Suppressor macrophage treated with lipopolysaccharide for 1 hour (primary cell): ENCODE data around the gene ACTN3.
A peak's percentile ranks its signal among the peaks of the same experiment; 100 is the strongest.

Experiments used
- DNase-seq, 3 donors: peaks; one replicate each; pipeline ENCODE4 v3.0.0-alpha.2; 2020 to 2022

Gene ACTN3

DNA sequence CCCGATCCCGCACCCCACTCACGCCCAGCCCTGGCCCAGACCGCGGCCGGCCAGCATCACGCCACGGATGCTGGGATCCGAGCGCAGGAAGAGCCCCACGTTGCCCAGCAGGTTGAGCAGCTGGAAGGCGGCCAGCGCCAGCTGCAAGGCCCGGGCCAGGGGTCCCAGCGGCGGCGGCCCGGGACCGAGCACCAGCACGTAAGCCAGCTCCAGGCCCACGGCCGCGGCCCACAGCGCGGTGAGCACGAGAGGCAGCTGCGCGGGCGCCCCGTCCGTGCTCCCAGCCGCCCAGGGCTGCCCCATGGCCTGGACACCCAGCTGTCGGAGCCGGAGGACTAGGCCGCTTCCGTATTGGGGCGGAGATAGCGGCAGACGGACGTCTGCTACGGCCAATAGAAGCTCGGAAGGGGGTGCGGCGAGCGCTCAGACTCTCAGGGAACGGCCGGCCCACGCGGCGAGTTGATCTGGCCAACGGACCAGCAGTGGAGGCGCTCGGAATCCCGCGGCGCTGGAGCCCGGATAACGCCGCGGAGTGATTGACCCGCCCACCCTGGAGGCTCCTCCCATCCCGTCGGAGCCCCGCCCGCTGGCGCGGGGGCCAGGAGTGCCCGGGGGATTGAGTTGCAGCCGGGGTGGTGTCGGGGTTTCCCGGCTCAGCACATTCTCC lies 869 bp upstream of the ACTN3 start, which contains the start of gene ZDHHC24:
Gene ZDHHC24, minus strand, starts transcription at position 348 of the 667 bp plus-strand sequence. Its CDS starts 45 bp downstream, at position 303.
- DNase-seq: peak; percentile 99

GRCh38 chr11:66546966-66547661 lies 411 bp downstream of the ACTN3 start:
- DNase-seq: no peak

DNA sequence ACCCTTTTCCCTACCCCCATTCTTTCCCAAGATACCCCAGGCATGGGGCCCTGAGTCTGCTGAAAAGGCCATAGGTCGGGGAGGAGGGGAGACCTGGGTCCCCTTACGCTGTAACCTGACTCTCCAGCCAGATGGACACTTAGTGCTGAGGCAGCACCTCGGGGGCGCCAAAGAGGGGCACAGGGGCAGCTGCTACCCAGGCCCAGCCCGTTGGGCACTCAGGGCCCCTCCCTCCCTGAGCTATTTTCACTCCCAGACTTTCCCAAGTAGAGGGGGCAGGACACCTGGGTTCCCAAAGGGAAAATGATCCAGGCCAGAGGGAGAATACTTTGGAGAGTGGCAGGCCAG lies 933 bp downstream of the ACTN3 start:
- no peak for DNase-seq

DNA sequence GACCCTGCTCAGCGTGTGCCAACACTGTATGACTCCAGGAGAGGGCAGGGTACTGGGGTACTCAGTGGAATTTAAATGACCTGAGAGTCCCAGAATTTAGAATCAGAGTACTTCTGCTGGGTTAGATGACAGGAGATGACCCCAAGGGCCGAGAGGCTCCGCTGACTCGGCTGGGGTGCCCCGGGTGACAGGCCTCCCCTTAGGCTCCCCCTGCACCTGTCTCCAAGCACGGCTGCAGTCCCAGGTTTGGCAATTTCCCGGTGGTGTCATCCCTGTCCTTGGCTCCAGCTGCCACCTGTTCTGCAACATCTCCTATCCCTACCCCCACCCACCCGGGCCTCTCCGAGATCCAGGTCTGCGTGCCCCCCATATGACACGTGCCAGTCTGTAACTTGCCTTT lies 1.3 kb downstream of the ACTN3 start:
- DNase-seq: no peak

DNA sequence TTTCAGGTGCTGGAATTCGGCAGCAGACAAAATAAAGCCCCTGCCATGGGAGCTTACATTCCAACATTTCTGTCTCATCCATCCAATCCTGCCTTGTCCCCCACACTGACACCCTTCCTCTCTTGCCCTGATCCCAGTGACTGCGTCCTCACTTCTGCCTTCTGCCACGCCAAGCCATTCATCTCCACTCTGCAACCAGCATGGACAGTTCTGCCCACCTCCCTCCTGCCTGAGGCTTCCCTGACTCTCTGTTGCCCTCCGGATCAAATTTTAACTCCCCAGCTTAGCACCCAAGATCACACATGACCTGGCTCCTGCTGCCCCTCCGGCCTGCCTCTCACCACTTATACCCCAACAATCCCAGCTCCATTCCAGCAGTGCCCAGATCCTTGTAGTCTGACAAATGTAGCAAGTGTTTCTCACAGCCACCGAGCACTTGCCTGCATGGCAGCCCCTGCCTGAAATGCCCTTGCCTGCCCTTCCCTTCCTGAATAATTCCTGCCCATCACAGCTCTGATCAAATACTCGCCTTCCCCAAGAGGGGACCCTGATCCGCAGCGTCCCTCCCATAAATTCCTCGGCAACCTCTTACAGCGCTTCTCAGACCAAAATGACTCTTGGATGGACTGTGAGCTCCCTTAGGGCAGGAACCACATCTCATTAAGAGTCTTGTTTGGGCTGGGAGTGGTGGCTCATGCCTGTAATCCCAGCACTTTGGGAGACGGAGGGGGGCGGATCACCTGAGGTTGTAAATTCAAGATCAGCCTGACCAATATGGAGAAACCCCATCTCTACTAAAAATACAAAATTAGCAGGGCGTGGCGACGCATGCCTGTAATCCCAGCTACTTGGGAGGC lies 2.3 kb downstream of the ACTN3 start:
- DNase-seq: no peak

DNA sequence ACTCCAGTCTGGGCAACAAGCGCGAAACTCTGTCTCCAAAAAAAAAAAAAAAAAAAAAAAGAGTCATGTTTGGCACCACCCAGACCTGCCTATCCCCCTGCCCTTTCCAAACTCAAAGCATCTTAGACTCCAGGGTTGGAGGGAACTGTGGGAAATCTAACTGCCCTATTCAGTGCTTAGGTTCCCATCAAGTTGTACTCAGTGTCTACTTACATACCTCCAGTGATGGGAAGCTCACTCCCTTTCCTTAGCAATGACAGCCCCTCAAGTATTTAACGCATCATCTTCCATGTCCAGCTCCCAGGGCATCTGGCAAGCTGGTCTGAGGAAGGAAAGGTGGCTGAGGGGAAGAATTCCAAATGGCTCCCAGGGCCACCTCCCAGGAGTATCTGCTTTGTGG lies 3.0 kb downstream of the ACTN3 start:
- DNase-seq: no peak

- DNase-seq: no peak
Observed at GRCh38 chr11:66550887-66551286, 4.2 kb downstream of the ACTN3 start.

DNA sequence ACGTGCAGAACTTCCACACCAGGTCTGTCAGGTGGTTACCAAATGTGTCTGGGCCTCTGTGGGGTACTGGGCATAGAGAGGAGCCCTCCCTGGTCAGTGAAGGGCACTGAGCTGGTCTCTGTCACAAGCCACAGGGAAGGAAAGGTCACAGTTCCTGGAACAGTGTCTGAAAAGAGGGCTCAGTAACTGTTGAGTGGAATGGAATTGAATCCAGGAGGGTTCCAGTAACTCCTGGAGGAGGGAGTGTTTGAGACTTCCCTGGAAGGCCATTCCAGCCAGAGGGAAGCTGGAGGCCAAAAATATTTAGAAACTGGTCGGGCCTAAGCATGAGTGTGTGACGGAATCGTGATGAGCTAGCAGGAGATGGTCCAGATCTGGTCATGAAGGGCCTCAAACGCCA lies 7.9 kb downstream of the ACTN3 start:
- DNase-seq: no peak

- no peak for DNase-seq
Observed at GRCh38 chr11:66555416-66555815, 8.7 kb downstream of the ACTN3 start.

GRCh38 chr11:66556086-66556485 lies 9.4 kb downstream of the ACTN3 start:
- DNase-seq: no peak

DNA sequence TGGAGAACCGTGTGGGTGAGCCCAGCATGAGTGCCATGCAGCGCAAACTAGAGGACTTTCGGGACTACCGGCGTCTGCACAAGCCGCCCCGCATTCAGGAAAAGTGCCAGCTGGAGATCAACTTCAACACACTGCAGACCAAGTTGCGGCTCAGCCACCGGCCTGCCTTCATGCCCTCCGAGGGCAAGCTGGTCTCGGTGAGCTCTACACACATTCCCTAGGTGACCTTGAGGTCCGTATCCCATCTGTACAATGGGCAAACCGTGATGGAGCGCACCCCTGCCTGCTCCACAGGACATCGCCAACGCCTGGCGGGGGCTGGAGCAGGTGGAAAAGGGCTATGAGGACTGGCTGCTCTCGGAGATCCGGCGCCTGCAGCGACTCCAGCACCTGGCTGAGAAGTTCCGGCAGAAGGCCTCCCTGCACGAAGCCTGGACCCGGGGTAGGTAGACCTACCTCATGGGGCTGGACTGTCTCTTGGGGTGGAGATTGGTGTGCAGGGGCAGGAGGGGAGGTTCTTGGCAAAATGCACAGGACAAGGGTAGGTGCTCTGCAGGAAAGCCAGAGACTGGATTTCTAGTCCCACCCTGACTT lies 11.1 kb downstream of the ACTN3 start:
- DNase-seq: no peak

DNA sequence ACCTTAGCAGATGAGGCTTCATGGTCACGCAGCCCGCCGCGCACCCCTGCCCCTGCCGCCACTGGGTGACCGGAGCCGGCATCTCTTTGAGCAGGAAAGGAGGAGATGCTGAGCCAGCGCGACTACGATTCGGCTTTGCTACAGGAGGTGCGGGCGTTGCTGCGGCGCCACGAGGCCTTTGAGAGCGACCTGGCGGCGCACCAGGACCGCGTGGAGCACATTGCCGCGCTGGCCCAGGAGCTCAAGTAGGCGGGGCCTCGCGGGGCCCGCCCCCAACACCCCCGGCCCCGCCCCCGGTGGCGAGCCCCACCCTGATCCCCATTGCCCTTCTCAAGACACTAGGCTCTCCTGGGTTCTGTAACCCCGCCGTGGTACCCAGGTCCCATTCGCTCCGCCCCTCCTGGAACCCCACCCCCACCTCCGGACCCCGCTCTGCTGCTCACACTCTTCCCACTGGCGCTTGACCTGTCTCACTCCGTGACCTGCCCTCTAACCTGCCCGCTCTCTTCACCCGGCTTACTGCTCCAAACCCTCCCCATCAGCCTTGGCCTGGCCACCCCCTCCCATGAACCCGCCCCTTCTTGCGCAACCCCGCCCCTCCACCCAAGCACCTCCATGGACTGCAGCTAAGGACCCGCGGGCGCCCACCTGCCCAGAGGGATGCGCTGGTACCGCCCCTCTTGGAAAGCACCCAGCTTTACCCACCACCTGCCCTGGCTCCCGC lies 12.6 kb downstream of the ACTN3 start:
- peak in 1 of 3 donors; percentile 26 for DNase-seq

GRCh38 chr11:66559866-66560676 lies 13.4 kb downstream of the ACTN3 start:
- no peak for DNase-seq

DNA sequence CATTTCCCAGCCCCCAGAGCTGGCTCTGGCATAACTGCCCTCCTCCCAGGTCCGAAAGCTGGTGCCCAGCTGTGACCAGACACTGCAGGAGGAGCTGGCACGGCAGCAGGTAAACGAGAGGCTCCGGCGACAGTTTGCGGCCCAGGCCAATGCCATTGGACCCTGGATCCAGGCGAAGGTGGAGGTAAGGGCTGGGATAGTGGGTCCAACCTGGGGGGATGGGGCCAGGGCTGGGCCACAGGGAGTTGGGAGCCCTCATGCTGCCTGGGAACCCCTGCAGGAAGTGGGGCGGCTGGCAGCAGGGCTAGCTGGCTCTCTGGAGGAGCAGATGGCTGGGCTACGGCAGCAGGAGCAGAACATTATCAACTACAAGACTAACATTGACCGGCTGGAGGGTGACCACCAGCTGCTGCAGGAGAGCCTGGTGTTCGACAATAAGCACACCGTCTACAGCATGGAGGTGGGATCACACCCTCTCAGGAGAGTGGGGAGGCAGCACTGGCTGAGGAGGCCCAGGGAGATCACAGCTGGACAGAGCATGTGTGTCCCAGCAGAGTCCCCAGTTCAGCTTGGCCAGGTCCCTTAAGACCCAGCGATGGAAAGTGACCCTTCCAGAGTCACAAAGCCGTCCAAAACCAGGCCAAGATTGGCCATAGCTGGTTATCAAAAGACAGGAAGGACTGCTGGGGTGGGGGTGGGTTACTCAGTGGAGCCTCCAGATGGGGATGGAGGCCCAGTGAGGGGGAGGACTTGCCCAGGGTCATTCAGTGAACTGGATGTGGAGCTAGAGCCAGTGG lies 14.7 kb downstream of the ACTN3 start:
- DNase-seq: no peak

GRCh38 chr11:66561975-66562248 lies 15.2 kb downstream of the ACTN3 start:
- DNase-seq: no peak

DNA sequence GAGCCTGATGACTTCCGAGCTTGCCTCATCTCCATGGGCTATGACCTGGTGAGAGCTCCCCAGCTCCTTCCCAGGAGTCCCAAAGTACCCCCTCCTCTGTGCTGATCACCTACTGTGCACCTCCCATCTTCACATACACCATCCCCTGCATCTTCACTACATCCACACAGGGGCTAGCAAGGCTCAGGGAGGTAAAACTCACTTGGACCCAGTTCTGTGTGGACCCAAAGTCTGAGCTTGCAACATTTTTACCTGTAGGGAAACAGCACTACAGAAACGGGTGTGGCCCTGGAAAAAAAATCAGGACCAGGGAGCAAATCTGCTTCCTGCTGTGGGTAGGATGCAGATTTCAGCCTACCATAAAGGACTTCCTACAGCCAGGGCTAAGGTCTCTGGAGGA lies 15.6 kb downstream of the ACTN3 start:
- no peak for DNase-seq

DNA sequence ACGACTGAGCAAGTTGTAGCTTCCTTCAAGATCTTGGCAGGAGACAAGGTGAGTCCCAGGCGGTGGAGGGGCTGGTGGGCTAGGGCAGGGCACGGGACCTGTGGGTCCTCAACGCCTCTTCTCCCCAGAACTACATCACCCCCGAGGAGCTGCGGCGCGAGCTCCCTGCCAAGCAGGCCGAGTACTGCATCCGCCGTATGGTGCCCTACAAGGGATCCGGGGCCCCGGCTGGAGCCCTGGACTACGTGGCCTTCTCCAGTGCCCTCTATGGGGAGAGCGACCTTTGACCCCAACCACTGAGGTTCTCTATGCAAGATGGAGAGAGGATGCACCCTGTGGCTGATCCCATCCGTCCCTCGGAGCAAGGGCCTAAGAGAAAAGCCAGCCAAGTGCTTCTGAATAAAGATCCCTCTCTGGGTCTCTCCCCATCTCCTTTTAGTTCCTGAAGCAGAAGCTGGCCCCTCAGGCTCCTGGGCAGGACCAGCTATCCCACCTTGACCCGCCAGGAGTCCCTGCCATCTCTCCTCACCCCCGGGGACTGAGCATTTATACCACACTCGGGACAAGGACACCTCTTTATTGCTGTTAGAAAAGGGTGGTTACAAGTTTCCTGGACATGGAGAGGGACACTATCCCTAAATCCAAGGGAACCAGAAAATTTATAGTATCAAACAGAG lies 16.3 kb downstream of the ACTN3 start:
- DNase-seq: no peak

DNA sequence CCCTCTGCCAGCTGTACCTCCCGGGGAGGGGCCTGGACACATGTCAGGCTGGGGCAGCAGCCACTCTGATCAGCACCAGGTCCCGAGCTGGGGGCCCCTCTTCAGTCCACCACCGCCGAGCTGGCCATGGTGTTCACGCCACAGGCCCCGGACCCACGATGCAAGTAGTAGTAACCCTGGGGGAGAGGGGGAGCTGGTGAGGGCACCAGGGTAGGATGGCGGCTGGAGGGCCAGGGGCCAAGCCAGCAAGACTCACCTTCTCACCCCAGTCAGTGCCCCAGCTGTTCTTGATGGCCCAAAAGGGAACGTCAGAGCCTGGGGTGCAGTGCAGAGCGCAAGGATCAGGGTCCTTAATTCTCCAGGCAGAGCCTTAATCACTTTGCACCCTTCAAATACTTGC lies 17.1 kb downstream of the ACTN3 start:
- no peak for DNase-seq

DNA sequence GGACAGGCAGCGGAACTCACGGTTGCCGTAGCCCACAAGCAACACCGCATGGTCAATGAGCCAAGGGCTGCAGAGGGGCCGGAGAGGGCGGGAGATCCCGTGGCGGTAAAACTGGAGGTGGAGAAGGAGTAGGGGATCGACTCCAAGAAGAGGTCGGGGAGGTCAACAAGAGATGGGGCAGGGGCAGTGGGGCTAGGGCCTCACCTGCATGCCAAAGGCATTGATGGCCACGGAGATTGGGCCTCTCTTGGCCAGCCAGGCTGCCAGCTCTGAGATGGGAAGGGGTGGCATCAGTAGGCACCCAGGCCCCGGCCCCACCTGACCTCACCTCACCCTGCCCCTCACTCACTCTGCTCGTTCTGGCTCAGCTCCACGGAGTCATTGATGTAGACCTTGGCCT lies 17.8 kb downstream of the ACTN3 start:
- DNase-seq: no peak

DNA sequence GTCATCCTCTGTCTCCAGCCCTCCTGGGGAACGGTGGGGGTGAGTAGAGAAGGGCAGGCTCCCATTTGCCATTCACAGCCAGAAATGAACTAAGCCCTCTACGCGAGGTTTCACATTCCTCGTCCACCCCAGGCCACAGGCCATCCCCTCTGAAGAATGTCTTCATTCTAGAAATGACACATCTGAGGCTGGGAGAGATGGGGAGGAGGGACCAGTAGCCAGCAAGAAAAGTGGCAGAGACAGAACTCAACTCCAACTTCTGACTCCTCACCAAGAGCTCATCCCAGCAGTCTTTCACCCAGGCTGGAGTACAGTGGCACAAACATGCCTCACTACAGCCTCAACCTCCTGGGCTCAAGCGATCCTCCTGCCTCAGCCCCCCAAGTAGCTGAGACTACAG lies 18.3 kb downstream of the ACTN3 start:
- no peak for DNase-seq

GRCh38 chr11:66566221-66566620 lies 19.5 kb downstream of the ACTN3 start:
- no peak for DNase-seq
